Left lobe of liver (tissue), 2 donors: ENCODE measurements around the gene OR10AG1. TPM values are rescaled to one million over a fixed set of nuclear protein-coding genes. Genes with fewer than 3 reads are reported as not detected.
A peak's percentile ranks its signal among the peaks of the same experiment; 100 is the strongest.

Source experiments
- ATAC-seq: fragments of 200-7000 bp; cut with Tn5 transposase; one replicate; pipeline ENCODE4 v1.9.1; 2020; ENCODE audit warnings: mild to moderate bottlenecking, moderate library complexity
- DNase-seq: peaks from one replicate; pipeline ENCODE4 v3.0.0-alpha.2; 2020; ENCODE audit warnings: low spot score
- total RNA-seq: library from RNA; stranded (reverse); gene quantifications from one replicate; pipeline ENCODE4 v1.2.1, GENCODE V29; 2021
- donor health status: DM: no; HTN: no; CAD: no; lungs with moderate emphysema.
- donor health status: DM: no; HTN: yes; CAD: no.

The OR10AG1 gene
- total RNA-seq, result not detected

- DNase-seq (no peak), ATAC-seq (no peak)
These were observed at the start of gene OR10AG1 for GRCh38 chr11:55969845-55970244. Gene OR10AG1, minus strand, starts transcription at chr11:55969945. Its CDS starts 38 bp downstream, at chr11:55969907.

DNA sequence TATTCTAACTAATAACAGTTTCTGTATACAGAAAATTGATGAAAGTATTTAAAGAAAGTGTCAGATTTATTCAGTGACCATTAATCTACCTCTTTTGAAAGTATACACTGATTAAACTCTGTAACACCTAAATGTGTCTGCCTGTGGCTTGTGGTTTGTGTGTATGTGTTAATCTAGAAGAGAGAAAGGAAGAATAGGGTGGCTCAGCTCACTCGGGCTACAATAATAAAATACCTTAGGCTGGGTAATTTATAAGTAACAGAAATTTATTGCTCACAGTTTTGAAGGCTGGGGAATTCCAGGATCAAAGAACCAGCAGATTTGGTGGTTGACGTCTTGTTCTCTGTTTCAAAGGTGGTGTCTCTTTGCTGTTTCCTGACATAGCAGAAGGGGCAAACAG is 44.1 kb upstream of the OR10AG1 start:
- no peak for DNase-seq
- ATAC-seq, result no peak

GRCh38 chr11:56010716-56011115 is 41.0 kb upstream of the OR10AG1 start:
- DNase-seq, result no peak
- no peak for ATAC-seq

- ATAC-seq (no peak), DNase-seq (no peak)
These were observed 24.8 kb upstream of the OR10AG1 start, which contains the start of gene OR5F1 for GRCh38 chr11:55994525-55994924. Gene OR5F1, minus strand, starts transcription at chr11:55994625. Its CDS starts 0 bp downstream, at chr11:55994625.

DNA sequence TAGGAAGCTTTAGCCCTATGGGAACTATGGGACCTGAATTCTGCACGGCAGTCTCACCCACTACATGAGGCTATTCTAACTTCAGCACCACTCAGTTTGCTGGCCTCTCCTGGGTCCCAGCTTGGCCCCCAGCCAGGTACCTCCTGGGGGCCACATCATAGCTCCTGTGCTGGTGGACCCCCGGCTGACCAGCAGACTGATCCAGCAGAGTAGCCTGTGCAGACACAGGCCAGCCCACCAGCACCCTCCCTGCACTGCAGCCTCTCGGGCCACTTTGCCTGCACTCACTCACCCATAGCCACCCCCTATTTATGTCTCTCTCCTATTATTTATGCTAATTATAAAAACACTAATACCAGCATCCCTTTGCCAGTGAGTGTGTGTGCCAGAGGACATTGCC is 1.2 kb upstream of the OR10AG1 start:
- DNase-seq, result no peak
- no peak for ATAC-seq

GRCh38 chr11:55967914-55968313 is 1.8 kb downstream of the OR10AG1 start:
- ATAC-seq (no peak), DNase-seq (no peak)

DNA sequence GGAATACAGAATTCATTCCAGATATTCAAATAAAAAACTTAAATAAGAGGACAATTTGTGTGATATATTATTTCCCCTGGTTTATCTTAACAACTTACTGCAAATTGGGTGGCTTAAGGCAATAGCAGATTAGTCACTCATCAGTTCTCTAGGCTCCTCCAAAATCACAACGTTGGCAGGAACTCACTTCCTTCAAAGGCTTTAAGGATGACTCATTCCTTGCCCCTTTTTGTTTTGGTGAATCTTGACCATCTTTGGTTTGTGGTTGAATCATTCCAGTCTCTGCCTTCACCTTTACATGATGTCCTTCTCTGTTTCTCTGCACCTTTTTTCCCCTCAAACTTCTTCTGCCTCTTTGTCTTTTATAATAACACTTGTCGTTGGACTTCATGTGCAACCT is 3.4 kb downstream of the OR10AG1 start:
- DNase-seq (no peak), ATAC-seq (no peak)

DNA sequence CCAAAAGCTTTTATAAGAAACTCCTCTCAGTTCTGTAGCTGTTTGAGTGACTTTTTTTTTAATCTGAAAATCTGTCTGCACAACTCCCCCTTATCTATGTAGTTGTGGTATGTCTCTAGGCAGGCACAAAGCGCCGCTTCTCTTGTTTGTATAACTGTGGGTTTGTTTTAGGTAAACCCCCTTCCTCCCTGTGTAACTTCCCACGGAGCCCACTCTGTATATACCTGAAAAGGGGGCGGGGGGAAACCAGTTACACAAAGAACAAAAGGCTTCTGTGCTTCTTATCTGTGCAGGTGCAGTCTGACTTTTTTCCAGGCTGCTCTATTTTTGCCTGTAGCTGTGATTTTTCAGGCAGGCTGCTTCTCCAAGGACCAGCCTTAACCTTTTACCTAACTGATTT is 13.2 kb downstream of the OR10AG1 start:
- no peak for ATAC-seq
- no peak for DNase-seq

GRCh38 chr11:55949330-55949729 is 20.4 kb downstream of the OR10AG1 start:
- no peak for ATAC-seq

GRCh38 chr11:55942785-55943392 is 26.9 kb downstream of the OR10AG1 start:
- peak; percentile 77 for ATAC-seq
- DNase-seq, result no peak

More at GRCh38 chr11:55949330-55949729, 20.4 kb downstream of the OR10AG1 start:
- no peak for DNase-seq

DNA sequence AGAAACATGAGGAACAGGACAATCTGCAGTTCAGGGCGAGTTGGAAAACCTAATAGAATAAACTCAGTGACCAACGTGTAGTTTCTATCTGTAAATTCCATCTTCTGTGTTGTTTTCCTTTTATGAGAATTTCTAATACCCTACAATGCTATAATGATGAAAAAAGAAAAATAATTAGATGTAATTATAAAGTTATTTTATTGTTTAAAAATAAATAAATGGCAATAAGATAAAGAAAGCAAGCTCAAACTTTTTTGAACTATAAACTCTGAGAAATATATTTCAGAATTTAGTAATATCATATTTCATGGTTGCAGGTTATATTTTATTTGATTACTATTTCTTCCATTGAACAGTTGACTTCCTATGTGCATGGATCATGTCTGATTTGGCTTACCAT is 33.4 kb downstream of the OR10AG1 start, which contains the start of gene OR5I1:
Gene OR5I1, minus strand, starts transcription at position 101 of the 400 bp plus-strand sequence. Its CDS starts 0 bp downstream, at position 101.
- DNase-seq (no peak), ATAC-seq (no peak)

- ATAC-seq (no peak), DNase-seq (no peak)
These were observed 49.2 kb downstream of the OR10AG1 start for GRCh38 chr11:55920537-55920936.

Other genes with a start within 250 kb of the OR10AG1 start
- gene OR5D13, start 196.5 kb downstream of the OR10AG1 start, total RNA-seq, result not detected
- gene OR5D14, start 174.4 kb downstream of the OR10AG1 start, total RNA-seq, result not detected
- gene OR5L1, start 158.6 kb downstream of the OR10AG1 start, total RNA-seq, result not detected
- gene OR5D18, start 150.3 kb downstream of the OR10AG1 start, total RNA-seq, result not detected
- gene OR5L2, start 142.7 kb downstream of the OR10AG1 start, total RNA-seq, result not detected
- not detected for gene OR5D16, start 131.2 kb downstream of the OR10AG1 start, total RNA-seq
- not detected for gene TRIM51, start 86.6 kb downstream of the OR10AG1 start, total RNA-seq
- gene OR5W2, start 55.4 kb downstream of the OR10AG1 start, total RNA-seq, result not detected
- not detected for gene OR5I1, start 33.5 kb downstream of the OR10AG1 start, total RNA-seq
- gene OR5F1, start 24.7 kb upstream of the OR10AG1 start, total RNA-seq, result not detected
- gene OR5AS1, start 57.7 kb upstream of the OR10AG1 start, total RNA-seq, result not detected
- not detected for gene OR8I2, start 123.4 kb upstream of the OR10AG1 start, total RNA-seq
- not detected for gene OR8H2, start 133.7 kb upstream of the OR10AG1 start, total RNA-seq
- not detected for gene OR8H3, start 152.4 kb upstream of the OR10AG1 start, total RNA-seq
- gene OR8J3, start 170.3 kb upstream of the OR10AG1 start, total RNA-seq, result not detected
- not detected for gene OR8K5, start 190.4 kb upstream of the OR10AG1 start, total RNA-seq
- gene OR5J2, start 206.7 kb upstream of the OR10AG1 start, total RNA-seq, result not detected